HG03025 (cell line): ENCODE results near the gene SCLT1.
"Not testable (repeated sequence)": the region's sequence is repeated elsewhere in the genome, so short reads cannot be mapped to it uniquely, and the experiment has no call there.

Experiments used
- ATAC-seq: cut with Tn5 transposase; IDR thresholded peaks from one replicate; pipeline ENCODE4 v1.9.1; 2021; ENCODE audit warnings: mild to moderate bottlenecking, moderate library complexity; ENCODE audit not compliant: unreplicated experiment, low FRiP score

SCLT1 gene

GRCh38 chr4:129080129-129080528 is 13.2 kb downstream of the SCLT1 start:
- ATAC-seq: no peak

- no peak for ATAC-seq
Measured at GRCh38 chr4:129077326-129077725, 16.0 kb downstream of the SCLT1 start.

- not testable (repeated sequence) for ATAC-seq
Measured at GRCh38 chr4:129069537-129069936, 23.8 kb downstream of the SCLT1 start.

- ATAC-seq: no peak
Measured at GRCh38 chr4:129064717-129065116, 28.6 kb downstream of the SCLT1 start.

GRCh38 chr4:129063640-129064039 is 29.7 kb downstream of the SCLT1 start:
- ATAC-seq: no peak

- no peak for ATAC-seq
Measured at GRCh38 chr4:129062580-129062979, 30.8 kb downstream of the SCLT1 start.

GRCh38 chr4:129059028-129059427 is 34.3 kb downstream of the SCLT1 start:
- no peak for ATAC-seq

GRCh38 chr4:129046055-129046959 is 47.0 kb downstream of the SCLT1 start:
- ATAC-seq: no peak

GRCh38 chr4:129043523-129043922 is 49.8 kb downstream of the SCLT1 start:
- no peak for ATAC-seq

- ATAC-seq: no peak
Measured at GRCh38 chr4:129040471-129040870, 52.9 kb downstream of the SCLT1 start.

- ATAC-seq: no peak
Measured at GRCh38 chr4:129037093-129037492, 56.2 kb downstream of the SCLT1 start.

- ATAC-seq: no peak
Measured at GRCh38 chr4:129014566-129015509, 78.5 kb downstream of the SCLT1 start.

- ATAC-seq: no peak
Measured at GRCh38 chr4:129008096-129008495, 85.2 kb downstream of the SCLT1 start.

- ATAC-seq: no peak
Measured at GRCh38 chr4:128986908-128987307, 106.4 kb downstream of the SCLT1 start.

- ATAC-seq: no peak
Measured at GRCh38 chr4:128986019-128986418, 107.3 kb downstream of the SCLT1 start.

GRCh38 chr4:128983771-128984485 is 109.4 kb downstream of the SCLT1 start:
- ATAC-seq: no peak

GRCh38 chr4:128981377-128981776 is 112.0 kb downstream of the SCLT1 start:
- no peak for ATAC-seq

GRCh38 chr4:128980816-128981326 is 112.5 kb downstream of the SCLT1 start:
- ATAC-seq: no peak

GRCh38 chr4:128979934-128980333 is 113.4 kb downstream of the SCLT1 start:
- ATAC-seq: no peak

GRCh38 chr4:128978985-128979384 is 114.4 kb downstream of the SCLT1 start:
- no peak for ATAC-seq
